SIG-M5 treated with dmso at 0.1 percent for 504 hours (cell line): ENCODE data around the gene PHPT1.
"Not testable (repeated sequence)": the region's sequence is repeated elsewhere in the genome, so short reads cannot be mapped to it uniquely, and the experiment has no call there.

ENCODE experiments used
- DNase-seq: peaks from one replicate; lab custom pipeline; 2025; ENCODE audit not compliant: unreplicated experiment; lab: John Stamatoyannopoulos, UW

Gene PHPT1

DNA sequence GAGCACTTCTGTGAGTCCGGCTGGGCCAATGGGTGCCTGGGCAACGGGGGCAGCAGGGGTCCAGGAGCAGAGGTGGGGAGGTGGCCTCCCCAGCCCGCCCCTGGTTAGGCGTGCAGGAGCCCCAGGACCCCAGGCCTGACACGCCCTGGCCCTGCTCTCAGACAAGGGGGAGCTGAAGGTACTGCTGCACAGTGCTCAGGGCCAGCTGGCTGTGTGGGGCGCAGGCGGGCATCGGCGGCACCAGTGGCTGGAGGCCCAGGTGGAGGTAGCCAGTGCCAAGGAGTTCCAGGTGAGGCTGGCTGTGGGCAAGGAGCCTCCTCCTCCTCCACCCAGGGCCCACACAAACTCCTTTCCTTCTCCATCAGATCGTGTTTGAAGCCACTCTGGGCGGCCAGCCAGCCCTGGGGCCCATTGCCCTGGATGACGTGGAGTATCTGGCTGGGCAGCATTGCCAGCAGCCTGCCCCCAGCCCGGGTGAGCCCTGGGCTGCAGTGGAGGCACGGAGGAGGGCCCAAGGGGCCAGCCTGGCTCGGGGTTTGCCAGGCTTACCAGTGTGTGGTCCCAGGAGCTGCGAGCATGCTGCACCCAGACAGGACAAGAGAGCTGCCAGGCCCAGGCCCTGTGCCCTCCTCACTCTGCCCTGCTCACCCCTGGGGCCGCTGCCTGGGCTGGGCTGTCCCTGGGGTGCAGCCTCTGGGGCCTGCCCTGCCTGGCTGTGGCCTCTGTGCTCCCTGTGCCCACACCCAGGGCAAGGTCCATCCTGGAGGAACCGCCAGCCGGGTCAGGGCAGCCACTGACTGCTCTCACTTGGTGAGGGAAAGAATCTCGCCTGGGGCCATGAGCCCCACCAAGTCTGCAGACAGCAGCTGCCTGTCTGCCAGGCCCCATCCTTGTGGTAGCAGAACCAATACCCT is 9.9 kb downstream of the PHPT1 start:
- DNase-seq: no peak

DNA sequence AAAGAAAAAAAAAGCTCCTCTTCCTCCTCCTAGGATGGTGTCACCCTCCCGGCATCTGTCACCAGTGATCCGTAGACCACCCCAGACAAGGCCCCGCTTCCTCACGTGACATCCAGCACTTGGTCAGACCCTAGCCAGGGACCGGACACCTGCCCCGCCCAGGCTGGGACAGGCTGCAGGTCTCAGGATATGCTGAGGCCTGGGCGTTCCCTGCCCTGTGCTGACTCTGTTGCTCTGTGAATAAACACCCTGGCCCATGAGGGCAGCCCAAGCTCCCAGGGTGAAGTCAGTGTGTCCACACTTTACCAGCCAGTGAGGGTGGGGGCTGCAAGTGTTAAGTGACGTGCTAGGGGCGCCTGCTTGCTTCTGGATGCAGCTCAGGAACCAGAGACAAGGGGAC is 11.3 kb downstream of the PHPT1 start:
- no peak for DNase-seq

DNA sequence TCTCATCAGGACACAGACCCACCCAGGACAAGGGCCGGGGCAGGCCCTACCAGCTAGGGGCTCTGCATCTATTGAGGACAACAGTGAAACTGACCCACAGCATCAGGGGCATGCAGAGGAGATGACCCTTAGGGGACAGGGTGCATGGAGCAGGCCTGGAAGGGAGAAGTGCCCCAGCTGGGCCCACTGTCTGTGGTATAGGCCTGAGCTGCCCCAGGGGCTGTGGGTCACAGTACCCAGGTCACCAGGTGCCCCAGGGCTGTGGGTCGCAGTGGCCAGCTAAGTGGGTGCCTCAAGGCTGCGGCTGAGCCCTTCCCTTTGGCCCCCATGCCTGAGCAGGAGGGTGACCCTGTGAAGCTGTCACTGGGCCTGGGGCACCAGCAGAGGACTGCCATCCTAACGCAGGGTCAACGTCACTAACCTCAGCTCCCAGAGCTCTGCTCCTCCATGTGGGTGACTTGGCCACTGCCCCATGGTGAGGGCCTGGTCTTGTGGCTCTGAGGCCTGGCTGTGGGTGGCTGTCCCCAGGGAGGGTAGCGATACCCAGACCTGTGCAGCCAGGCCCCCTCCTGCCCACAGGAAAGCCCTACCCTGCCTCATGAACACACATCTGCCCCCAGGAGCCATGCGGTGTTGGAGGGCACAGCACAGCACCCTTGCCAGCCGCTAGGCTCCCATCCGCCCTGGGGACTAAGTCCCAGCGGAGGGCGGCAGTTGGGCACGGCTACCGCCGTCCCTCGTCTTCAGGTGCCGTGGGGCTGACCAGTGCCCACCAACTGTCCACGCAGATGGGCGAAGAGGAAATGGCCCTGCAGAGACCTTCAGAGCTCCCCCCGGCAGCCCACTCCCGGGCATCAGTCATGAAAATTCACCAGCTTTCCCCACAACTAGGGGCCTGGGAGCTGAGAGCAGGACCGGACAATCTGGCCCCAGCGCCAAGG is 12.0 kb downstream of the PHPT1 start:
- DNase-seq: no peak

DNA sequence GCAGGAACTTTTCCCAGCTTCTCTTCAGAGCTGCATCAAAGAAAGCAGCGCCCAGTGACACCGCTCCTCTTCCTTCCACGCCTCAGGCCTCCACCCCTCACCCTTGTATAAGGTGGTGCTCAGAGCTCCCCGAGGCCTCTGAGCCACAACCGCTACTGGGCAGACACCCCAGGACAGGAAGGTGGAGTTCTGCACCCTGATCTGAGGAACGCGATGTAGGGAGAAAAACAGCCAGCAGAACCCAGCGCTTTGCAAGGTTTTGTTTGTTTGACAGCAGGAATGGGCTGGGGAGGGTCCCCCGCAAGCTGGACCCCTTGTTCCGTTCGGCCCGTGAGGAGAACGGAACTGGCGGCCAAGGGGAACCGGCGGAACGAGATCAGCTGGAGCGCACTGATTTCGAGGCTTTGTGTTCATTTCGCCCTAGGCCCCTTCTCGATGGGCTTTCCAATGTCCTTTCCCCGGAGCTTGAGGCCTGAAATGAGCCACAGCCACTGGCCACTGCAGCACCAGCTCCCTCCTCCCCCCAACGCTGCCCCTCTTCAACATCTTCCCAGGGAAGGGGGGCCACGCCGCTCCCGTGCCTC is 12.8 kb downstream of the PHPT1 start:
- DNase-seq: no peak

DNA sequence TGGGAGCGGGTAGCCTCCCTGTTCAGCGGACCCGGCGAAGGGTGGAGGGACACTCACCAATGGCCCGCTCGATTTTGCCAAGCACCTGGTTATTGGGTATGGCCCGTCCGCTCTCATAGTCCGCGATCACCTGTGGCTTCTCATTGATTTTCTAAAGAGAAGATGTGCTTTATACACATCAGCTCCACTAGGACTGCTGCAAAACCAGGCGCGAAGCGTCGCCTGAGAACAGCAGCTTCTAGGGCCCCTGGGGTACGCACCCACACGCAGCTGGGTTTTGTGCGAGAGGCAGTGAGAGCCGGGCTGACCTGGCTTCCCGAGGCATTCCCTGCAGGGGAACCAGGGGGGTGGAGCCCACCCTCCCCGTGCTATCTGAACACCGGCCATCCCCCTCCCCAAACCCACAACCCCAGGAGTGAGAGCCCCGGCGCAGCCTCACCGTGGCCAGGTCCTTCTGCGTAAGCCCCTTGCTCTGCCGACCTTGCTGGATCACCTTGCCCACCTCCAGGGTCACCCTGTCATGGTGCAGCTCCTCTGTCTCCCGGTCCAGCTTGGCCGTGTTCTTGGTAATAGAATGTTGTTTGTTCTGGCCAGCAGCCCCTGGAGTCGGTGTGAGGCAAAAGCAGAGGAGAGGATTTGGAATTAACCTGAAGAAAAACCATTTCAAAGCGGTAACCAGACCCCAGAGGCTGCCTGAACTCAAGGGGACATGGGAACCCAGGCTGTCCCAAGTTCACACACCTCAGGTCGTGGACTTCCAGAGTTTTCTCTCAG is 13.8 kb downstream of the PHPT1 start:
- no peak for DNase-seq

DNA sequence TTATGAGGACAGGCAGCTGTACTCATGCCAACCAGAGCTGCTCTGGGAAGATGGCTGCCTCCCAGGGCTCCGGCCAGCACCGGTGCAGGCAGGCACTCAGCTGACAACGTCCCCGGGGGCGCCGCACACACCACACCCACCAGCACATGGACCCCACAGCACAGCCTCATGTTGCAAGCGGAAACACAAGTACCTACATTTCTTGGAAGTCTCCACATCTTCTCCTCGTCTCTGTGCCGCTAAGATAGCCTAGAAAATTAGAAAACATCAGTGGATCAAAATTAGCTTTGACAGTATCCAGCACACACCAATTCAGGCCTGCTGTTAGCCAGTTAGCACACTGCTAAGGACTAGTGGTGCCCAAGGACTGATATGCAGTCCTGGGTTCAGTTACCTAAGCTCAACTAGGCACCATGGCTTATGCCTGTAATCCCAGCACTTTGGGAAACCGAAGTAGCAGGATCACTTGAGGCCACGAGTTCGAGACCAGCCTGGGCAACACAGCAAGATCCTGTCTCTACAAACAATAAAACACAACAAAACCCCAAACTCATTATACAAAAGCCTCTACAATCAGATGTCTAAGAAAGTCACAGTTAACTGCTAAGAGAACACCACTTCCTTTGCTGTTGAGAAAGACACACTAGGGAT is 14.5 kb downstream of the PHPT1 start:
- DNase-seq: no peak

DNA sequence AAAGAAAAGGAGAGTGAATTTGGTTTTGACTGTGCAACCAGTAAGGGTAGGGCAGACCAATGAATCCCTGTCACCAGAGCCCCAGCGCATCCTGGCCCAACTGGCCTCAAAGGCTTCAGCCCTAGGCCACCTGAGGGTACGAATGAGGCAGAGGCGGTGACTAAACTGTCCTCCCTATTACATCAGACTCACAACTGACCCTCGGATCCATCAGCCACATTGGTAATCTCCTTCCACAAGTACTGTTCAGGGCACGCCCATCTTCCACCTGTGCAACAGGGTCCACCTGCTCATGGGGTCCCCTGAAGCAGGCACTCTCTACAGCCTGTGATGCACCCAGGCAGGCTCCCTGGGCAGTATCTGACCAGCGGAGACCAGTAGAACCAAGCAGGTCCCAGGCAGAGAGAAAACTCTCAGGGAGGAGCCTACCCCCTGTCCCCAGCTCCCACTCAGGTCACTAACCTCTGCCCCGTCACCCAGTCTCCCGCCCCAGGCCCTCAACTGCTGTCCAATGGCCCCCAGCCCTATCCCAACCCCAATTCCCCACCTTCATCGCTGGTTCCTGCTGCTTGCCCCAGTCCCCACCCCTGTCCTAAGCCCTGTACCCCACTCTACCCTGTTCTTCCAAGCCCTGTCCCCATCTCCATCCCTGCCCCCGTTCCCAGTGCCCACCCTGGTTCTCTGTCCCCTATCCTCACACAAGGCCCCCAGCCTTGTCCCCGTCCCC is 16.0 kb downstream of the PHPT1 start:
- no peak for DNase-seq

DNA sequence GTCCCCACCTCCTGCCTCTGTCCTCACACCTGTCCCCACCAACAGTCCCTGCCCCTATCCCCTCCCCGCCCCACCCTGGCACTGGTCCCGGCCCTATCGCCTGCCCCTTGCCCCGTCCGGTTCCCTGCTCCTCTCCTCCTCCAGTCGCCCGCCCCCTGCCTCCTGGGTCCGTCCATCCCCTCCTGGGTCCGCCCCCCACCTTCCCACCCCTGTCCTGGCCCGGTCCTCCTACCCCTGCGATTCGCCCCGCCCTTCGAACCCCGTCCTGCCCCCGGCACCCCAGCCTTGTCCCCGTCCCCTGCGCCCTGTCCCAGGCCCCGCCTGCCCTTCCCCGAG is 16.5 kb downstream of the PHPT1 start:
- DNase-seq: no peak

DNA sequence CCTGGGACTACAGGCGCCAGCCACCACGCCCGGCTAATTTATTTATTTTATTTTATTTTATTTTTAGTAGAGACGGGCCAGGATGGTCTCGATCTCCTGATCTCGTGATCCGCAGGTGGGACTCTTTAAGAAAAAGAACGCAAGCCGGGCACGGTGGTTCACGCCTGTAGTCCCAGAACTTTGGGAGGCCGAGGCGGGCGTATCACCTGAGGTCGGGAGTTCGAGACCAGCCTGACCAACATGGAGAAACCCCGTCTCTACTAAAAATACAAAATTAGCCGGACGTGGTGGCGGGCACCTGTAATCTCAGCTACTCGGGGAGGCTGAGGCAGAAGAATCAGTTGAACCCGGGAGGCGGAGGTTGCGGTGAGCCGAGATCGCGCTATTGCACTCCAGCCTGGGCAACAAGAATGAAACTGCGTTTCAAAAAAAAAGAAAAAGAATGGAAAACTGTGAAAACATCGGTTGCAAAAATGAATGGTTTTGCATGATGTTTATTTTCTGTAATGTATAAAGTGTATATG is 17.8 kb downstream of the PHPT1 start:
- DNase-seq: not testable (repeated sequence)

DNA sequence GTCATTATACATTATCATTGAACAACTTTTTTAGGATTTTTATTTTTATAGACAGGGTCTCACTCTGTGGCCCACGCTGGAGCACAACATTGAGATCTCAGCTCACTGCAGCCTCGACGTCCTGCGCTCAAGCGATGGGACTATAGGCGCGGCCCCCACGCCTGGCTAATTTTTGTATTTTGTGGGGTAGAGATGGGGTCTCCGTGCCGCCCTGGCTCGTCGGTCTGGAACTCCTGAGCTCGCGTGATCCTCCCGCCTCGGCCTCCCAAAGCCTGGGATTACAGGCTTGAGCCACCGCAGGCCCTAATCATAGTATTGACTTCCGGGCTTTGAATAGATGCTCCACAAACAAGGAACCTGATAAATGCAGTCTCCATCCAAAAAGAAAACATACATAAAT is 18.3 kb downstream of the PHPT1 start:
- no peak for DNase-seq

DNA sequence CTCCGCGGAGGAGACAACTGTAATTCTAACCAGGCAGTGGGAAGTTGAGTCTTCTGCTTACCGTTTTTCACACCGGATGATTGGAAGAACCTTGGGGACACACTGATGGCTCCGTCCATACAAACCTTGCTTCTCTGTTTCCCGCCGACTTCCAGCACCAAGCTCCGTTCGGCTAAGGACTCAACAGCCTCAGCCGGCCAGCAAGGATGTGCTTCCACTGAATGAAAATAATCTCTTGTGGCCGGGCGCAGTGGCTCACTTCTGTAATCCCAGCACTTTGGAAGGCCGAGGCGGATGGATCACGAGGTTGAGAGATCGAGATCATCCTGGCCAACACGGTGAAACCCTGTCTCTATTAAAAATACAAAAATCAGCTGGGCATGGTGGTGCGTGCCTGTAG is 18.7 kb downstream of the PHPT1 start:
- no peak for DNase-seq

DNA sequence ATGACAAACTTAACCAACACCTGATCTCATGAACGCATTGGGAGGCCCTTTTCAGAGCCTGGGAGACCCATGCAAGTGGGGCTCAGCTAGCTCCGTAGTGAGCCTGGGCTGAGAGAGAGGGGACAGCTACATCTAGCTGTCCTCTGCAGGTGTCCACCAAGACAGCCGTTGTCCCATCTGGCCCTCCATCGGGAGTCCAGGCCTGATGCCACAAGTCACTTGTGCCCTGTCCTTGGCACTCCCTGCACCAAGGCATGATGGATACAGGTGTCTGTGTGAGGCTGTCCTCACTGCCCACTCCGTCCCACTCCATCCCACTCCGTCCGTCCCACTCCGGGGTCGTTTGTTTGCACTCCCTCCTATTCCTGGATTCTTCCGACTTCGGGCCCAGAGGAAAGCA is 19.4 kb downstream of the PHPT1 start:
- DNase-seq: no peak

DNA sequence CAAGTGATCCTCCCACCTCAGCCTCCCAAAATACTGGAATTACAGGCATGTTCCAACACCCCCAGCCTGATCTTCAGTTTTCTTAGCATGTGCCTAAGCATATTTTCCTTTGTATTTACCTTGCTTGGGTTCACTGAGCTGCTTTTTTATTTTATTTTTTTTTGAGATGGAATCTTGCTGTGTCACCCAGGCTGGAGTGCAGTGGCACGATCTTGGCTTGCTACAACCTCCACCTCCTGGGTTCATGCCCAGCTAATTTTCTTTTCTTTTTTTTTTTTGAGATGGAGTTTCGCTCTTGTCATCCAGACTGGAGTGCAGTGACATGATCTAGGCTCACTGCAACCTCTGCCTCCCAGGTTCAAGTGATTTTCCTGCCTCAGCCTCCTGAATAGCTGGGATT is 20.4 kb downstream of the PHPT1 start:
- not testable (repeated sequence) for DNase-seq

DNA sequence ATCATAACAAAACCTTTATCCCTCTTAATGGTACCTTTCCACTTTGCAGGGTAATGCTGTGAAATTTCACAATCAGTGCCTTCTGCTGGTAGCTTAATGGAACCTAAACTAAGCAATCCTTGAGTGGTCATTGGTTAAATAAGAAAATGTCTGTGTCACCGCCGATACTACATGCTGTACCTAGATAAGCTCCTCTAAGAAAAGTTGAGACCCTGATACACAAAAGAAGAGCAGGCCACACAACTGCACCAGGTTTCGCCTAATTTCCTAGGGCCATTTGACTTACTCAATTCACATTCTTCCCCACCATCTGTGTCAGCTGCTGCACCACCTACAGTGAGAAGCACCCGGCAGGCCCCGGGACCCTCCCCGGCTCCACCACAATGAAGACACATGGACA is 25.9 kb downstream of the PHPT1 start:
- DNase-seq: no peak

DNA sequence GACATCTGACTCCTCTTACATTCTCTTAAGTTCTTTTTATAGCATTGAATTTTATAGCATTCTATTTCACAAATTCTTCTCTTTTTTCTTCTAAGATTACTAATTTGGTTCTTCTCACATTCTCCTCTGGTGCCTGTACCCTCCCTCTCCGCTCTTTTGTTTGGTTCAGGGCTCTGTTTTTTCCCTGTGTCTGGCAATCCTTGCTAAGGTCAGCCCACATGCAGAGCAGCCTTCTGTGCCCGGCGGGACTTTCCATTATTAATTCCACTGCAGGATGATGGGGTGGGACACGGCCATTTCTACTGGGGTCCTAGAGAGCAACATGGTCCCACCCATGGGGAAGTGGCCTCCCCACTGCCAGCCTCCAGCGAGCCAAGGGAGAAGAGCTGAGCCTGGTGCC is 27.3 kb downstream of the PHPT1 start:
- DNase-seq: no peak

DNA sequence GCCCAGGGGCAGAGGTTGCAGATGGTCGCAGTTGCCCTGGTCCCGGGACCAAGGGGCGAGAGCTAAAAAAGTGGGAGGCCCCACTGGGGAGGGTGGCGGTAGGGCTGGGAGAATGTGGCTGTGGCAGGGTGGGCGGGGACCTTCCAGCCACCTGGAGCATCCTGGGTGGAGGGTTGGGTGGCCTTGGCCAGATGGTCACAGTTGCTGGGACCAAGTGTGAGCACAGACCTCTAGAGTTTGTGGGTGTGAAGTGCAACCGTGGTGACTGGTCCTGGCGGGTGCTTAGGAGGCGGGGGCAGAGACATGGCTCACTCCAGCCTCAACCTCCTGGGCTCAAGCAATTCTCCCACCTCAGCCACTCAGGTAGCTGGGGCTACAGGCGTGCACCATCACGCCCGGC is 31.4 kb downstream of the PHPT1 start:
- no peak for DNase-seq

DNA sequence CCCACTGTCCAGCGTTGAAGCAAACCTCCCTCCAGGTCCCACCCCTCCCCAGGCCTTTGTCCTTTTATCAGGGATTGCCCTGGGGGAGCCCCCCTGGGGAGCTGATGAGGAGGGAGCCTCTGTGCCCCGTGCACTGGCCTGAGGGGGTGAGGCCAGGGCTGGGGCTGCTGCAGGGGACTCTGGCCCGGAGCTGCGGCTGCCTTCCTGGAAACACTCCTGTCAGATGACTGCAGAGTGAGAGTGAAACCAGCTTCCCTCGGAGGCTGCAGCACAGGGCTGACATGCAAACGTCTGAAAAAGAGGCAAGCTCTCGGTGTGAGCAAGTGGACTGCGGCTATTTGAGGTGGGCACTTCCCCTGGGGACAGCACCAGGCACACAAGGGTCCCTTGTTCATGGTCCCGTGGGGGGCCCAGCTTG is 32.5 kb downstream of the PHPT1 start:
- no peak for DNase-seq

DNA sequence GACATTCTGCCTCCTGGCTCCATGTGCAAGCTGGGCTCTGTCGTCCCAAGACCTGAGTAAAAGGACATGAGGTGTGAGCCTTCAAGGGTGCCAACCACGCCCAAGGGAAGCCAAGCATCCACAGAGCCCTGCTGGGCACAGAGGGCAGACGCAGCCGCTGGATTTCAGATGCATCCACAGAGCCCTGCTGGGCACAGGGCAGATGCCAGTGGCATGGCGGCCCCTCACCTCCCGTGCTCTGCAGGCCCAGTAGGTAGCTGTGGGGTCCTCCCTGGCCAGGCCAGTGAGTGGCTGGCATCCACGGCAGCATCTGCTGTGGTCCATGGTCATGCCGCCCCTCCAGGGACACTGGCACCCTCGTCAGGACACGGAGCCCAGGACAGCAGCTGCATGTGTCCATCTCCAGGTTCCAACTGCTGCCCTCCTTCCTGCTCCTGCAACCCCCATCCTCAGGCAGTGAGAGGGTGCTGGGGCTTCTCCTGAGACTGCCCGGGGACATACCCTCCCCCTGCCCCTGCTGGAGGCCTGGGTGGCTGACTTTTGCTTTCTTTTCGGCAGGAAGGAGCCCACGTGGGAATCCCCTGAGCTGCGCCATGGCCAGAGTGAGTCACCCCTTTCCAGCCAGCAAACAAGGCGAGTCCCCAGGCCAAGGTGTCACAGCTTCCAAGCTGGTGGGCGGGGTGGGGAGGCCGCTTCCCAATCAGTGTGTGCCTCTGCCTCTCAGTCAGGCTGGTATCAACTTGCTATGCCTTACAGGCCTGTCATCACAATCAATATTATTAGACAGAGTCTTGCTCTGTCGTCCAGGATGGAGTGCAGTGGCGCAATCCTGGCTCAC is 33.1 kb downstream of the PHPT1 start:
- DNase-seq: peak; percentile 55

DNA sequence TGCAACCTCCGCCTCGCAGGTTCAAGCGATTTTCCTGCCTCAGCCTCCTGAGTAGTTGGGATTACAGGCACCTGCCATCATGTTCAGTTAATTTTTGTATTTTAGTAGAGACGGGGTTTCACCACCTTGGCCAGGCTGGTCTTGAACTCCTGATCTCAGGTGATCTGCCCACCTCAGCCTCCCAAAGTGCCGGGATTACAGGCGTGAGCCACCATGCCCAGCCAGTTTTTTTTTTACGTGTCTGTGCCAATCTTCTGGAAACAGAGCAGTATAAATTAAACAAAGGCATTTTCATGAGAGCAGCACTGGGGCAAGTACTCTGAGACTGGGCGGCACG is 33.7 kb downstream of the PHPT1 start:
- DNase-seq: not testable (repeated sequence)
